ENCODE results near the gene FOXRED1.

Gene FOXRED1

GRCh38 chr11:126290887-126291286 lies 21.9 kb downstream of the FOXRED1 start:
- Histone ChIP-seq H3K4me1 (ENCODE audit: low read length) (no peaks in the 10 kb centered on the region), H3K9me3 (replicated peaks; ENCODE audit: insufficient read depth, low read length) (no peaks in the 10 kb centered on the region), H3F3A (ENCODE audit: insufficient read depth, low read length) (no peaks in the 10 kb centered on the region), H4K20me1 (ENCODE audit: insufficient read depth, low read length) (no peaks in the 10 kb centered on the region), H3K9me2 (replicated peaks; ENCODE audit: insufficient read depth, low read length) (no peaks in the 10 kb centered on the region), H3K27ac (ENCODE audit: low read length) (no peak overlapping the region), H3K4me3 (ENCODE audit: low read length) (no peak overlapping the region), H3K36me3 (replicated peaks; ENCODE audit: insufficient read depth, low read length) (no peaks in the 10 kb centered on the region), H2AFZ (ENCODE audit: low read length) (no peak overlapping the region), H3K27me3 (replicated peaks; ENCODE audit: insufficient read depth, low read length) (no peaks in the 10 kb centered on the region), H3K9ac (ENCODE audit: low read length) (no peak overlapping the region), H3K4me2 (ENCODE audit: low read depth, low read length) (no peak overlapping the region), H3K79me2 (ENCODE audit: low read length) (peaks cover 12% of the 10 kb centered on the region; the same call in 1 of the 2 replicates)
- TF ChIP-seq EZH2 (optimal IDR thresholded peaks at IDR 0.05; ENCODE audit: low read depth, low read length) (no peak), EZH2phosphoT487 (IDR thresholded peaks at IDR 0.05; ENCODE audit: low read length) (no peak), CTCF (IDR thresholded peaks at IDR 0.05; ENCODE audit: low read length) (no peak)
- no peak for DNase-seq

GRCh38 chr11:126293726-126294125 lies 24.8 kb downstream of the FOXRED1 start:
- Histone ChIP-seq H3K36me3 (replicated peaks; ENCODE audit: insufficient read depth, low read length) (no peaks in the 10 kb centered on the region), H3K79me2 (ENCODE audit: low read length) (no peaks in the 10 kb centered on the region), H3K27me3 (replicated peaks; ENCODE audit: insufficient read depth, low read length) (no peaks in the 10 kb centered on the region), H3K4me2 (ENCODE audit: low read depth, low read length) (no peak overlapping the region), H2AFZ (ENCODE audit: low read length) (no peak overlapping the region), H3K9ac (ENCODE audit: low read length) (no peak overlapping the region), H3K4me3 (ENCODE audit: low read length) (no peak overlapping the region), H3K4me1 (ENCODE audit: low read length) (no peaks in the 10 kb centered on the region), H4K20me1 (ENCODE audit: insufficient read depth, low read length) (no peaks in the 10 kb centered on the region), H3K27ac (ENCODE audit: low read length) (no peak overlapping the region), H3K9me3 (replicated peaks; ENCODE audit: insufficient read depth, low read length) (no peaks in the 10 kb centered on the region), H3F3A (ENCODE audit: insufficient read depth, low read length) (no peaks in the 10 kb centered on the region), H3K9me2 (replicated peaks; ENCODE audit: insufficient read depth, low read length) (no peaks in the 10 kb centered on the region)
- DNase-seq = no peak
- TF ChIP-seq EZH2 (optimal IDR thresholded peaks at IDR 0.05; ENCODE audit: low read depth, low read length) = no peak
- no peak for TF ChIP-seq CTCF (IDR thresholded peaks at IDR 0.05; ENCODE audit: low read length)
- TF ChIP-seq EZH2phosphoT487 (IDR thresholded peaks at IDR 0.05; ENCODE audit: low read length) = no peak

GRCh38 chr11:126297004-126297403 lies 28.1 kb downstream of the FOXRED1 start:
- Histone ChIP-seq H2AFZ (ENCODE audit: low read length) (no peak overlapping the region), H3K79me2 (ENCODE audit: low read length) (no peaks in the 10 kb centered on the region), H4K20me1 (ENCODE audit: insufficient read depth, low read length) (no peaks in the 10 kb centered on the region), H3K4me3 (ENCODE audit: low read length) (no peak overlapping the region), H3K9me2 (replicated peaks; ENCODE audit: insufficient read depth, low read length) (no peaks in the 10 kb centered on the region), H3K27ac (ENCODE audit: low read length) (no peak overlapping the region), H3F3A (ENCODE audit: insufficient read depth, low read length) (no peaks in the 10 kb centered on the region), H3K36me3 (replicated peaks; ENCODE audit: insufficient read depth, low read length) (no peaks in the 10 kb centered on the region), H3K27me3 (replicated peaks; ENCODE audit: insufficient read depth, low read length) (no peaks in the 10 kb centered on the region), H3K9ac (ENCODE audit: low read length) (no peak overlapping the region), H3K4me1 (ENCODE audit: low read length) (no peaks in the 10 kb centered on the region), H3K9me3 (replicated peaks; ENCODE audit: insufficient read depth, low read length) (no peaks in the 10 kb centered on the region), H3K4me2 (ENCODE audit: low read depth, low read length) (no peak overlapping the region)
- DNase-seq = no peak
- TF ChIP-seq EZH2 (optimal IDR thresholded peaks at IDR 0.05; ENCODE audit: low read depth, low read length) (no peak), CTCF (IDR thresholded peaks at IDR 0.05; ENCODE audit: low read length) (no peak), EZH2phosphoT487 (IDR thresholded peaks at IDR 0.05; ENCODE audit: low read length) (no peak)

Data from MM.1S (cell line).